NCI-H446 (cell line): ENCODE measurements around the gene TFDP1.
"Not testable (repeated sequence)": the region's sequence is repeated elsewhere in the genome, so short reads cannot be mapped to it uniquely, and the experiment has no call there.

Experiments
- DNase-seq, 2 experiments: peaks; one replicate each; lab custom pipeline; 2025; lab: John Stamatoyannopoulos, UW

Gene TFDP1

DNA sequence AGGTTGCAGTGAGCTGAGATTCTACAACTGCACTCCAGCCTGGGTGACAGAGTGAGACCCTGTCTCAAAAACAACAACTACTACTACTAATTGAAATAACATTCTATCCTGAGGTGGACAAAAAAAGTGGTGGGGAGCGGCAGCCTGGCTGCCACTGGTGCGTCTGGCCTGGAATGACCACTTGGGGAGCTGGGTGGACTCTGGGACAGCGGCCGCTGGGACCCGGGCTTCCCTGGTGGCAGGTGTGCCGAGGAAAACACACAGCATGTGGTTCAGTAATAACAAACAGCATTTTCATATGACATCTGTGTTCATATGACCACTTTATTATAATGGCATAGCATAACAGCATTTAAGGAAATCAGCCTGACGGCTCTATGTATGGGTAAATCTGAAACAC, 33.9 kb downstream of the TFDP1 start:
- no peak for DNase-seq

GRCh38 chr13:113620036-113620796, 35.7 kb downstream of the TFDP1 start:
- no peak for DNase-seq

DNA sequence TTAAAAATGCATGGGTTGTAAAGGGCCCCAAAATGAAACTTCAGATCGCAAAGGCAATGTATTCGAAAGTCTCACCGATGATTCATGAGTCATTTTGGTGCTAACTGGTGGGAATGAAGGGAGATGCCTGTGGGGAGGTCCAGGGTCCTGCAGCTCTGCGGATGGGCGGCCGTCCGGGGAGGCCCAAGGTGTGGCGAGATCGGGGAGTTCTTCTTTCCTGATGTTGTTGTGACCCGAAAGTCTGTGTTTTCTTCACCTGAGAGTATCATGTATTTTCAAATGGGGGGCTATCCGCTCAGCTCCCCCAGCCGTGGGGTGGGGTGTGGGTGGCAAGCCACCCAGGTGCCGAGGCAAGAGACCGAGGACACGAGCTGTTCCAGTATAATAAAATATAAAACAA, 36.5 kb downstream of the TFDP1 start:
- DNase-seq, result no peak

DNA sequence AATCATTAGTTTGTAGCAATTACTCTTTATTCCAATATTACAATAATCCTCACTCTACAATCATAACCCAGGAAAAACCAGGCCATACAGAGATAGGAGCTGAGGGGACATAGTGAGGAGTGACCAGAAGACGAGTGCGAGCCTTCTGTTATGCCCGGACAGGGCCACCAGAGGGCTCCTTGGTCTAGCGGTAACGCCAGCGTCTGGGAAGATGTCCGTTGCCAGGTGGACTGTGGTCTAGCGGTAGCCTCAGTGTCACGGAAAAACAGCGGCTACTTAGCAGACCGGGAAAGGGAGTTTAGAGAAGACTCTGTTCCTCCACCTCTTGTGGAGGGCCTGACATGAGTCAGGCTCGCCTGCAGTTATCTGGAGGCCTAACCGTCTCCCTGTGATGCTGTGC, 36.9 kb downstream of the TFDP1 start:
- not testable (repeated sequence) for DNase-seq

DNA sequence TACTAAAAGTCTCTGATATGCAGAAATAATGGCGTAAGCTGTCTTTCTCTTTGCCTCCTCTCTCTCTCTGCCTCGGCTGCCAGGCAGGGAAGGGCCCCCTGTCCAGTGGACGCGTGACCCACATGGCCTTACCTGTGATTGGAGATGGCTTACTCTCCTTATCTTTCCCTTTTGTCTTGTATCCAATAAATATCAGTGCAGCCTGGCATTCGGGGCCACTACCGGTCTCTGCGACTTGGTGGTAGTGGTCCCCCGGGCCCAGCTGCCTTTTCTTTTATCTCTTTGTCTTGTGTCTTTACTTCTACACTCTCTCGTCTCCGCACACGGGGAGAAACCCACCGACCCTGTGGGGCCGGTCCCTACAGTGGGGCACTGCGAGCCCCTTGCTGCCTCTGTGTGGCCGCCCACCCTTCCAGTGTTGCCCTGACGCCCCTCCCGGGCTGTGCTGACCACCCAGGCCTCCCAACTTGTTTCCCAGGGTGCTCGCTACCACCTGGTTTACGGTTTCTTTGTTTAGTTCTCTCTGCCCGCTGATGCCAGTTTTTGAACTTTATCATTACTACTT, 37.5 kb downstream of the TFDP1 start:
- DNase-seq, result not testable (repeated sequence)

GRCh38 chr13:113622791-113623490, 38.4 kb downstream of the TFDP1 start:
- no peak for DNase-seq

DNA sequence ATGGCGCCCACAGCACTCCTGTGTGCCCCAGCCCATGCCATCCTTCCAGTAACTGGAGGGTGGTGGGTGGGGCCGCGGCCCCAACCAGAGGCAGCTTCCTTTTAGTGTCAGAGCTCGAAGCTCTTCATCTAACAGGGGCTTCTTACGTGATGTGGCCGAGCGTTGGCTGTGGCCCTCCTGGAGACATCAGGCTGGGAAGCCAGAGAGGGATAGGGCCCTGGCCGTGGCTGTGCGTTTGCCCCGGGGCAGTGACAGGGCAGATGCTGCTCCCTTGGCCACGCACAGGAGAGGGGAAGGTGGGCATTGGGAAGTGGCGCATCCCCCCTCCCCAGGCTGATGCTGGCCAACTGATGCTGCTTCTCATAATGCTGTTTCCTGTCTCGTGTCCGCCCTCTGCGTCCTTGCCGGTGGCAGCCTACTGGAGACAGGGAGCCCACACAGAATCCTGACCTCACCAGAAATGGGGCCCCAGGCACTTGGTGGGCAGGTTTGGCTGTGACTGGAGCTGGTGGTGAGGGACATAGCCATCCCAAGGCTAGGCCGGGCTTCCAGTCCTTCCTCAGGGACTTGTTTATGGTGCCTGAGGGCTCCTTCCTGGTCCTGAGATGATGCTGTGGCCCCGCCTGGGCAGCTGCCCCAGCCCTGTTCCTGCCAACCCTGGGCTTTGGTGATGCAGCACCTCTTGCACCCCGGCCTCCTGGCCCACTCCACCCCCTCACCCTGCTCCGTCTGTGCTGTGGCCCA, 39.1 kb downstream of the TFDP1 start:
- DNase-seq, result no peak

- no peak for DNase-seq
Observed at GRCh38 chr13:113624235-113624587, 39.7 kb downstream of the TFDP1 start.

DNA sequence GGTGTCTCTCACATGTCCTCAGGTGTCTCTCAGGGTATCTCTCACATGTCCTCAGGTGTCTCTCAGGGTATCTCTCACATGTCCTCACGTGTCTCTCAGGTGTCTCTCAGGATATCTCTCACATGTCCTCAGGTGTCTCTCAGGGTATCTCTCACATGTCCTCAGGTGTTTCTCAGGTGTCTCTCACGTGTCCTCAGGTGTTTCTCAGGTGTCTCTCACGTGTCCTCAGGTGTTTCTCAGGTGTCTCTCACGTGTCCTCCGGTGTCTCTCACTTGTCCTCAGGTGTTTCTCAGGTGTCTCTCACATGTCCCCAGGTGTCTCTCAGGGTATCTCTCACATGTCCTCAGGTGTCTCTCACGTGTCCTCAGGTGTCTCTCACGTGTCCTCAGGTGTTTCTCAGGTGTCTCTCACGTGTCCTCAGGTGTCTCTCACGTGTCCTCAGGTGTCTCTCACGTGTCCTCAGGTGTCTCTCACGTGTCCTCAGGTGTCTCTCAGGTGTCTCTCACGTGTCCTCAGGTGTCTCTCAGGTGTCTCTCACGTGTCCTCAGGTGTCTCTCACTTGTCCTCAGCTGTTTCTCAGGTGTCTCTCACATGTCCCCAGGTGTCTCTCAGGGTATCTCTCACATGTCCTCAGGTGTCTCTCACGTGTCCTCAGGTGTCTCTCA, 40.2 kb downstream of the TFDP1 start:
- not testable (repeated sequence) for DNase-seq

DNA sequence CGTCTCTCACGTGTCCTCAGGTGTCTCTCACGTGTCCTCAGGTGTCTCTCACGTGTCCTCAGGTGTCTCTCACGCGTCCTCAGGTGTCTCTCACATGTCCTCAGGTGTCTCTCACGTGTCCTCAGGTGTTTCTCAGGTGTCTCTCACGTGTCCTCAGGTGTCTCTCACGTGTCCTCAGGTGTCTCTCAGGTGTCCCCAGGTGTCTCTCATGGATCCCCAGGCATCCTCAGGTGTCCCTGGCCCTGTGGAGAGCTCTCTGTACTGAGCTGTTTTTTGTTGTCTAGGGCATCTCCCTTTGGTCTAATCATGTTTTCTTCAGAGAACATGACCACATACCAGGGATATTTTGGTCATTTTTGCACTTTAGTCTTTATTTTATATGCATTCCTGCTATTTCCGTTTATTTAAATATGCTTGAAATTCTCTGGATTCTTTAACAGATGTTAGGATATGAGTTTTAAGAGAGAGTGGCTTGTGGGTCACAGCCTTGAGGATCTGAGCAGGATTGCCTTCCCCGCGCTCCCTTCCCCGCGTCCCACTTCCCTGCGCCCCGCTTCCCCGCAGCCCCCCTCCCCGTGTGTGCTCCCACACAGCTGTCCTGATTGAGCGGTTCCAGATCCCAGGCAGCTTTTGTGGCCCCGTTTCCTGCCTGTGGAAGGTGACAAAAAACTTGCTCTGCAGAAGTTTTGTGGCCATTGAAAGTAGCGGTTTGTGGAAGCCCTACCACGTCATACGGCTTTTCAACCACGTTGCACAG, 41.6 kb downstream of the TFDP1 start:
- no peak for DNase-seq

GRCh38 chr13:113627136-113627535, 42.6 kb downstream of the TFDP1 start:
- DNase-seq, result no peak

DNA sequence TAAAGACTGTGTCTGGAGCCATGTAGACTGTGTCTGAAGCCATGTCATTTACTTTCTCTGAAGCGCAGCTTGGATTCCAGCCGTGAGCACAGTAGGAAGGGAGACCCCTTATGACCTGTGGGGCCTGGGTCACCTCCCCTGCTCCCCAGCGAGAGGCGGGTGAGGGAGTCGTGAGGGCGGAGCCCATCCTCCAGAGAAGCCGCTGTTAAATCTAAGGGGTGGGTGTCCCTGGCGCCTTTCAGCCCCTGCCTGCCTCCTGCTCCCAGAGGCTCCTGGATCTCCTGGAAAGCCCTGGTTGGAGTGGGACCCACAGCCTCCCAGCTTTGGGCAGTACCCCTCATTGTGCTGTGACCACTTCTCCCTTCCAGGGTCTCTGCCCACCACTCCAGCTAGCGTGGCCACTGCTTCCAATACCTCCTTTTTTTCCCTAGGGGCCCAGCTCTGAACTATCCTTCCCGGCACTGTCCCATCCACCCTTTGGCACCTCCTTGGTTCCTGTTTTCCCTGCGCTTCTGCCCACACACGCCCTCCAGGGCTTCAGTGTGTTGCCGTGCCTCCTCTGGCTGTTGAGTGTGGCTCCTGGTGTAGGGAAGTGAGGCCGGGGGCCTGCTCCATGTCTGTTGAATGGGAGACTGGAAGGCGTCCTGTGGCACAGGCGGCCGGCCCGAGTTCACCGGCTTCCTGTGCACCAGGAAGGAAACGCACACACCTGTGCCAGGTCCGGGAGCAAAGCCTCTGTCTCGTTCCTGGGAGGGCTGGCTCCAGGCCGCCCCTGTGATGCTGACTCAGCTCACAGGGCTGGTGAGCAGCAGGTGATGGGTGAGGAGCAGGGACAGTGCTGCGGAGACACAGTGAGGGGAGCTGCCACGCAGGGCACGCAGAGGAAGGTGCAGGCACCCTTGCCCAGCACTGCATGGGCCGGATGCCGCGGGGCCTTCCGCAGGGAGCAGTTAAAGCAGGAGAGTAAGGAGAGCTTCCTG, 44.0 kb downstream of the TFDP1 start:
- DNase-seq, result no peak

- DNase-seq, result no peak
Observed at GRCh38 chr13:113629866-113630265, 45.3 kb downstream of the TFDP1 start.

DNA sequence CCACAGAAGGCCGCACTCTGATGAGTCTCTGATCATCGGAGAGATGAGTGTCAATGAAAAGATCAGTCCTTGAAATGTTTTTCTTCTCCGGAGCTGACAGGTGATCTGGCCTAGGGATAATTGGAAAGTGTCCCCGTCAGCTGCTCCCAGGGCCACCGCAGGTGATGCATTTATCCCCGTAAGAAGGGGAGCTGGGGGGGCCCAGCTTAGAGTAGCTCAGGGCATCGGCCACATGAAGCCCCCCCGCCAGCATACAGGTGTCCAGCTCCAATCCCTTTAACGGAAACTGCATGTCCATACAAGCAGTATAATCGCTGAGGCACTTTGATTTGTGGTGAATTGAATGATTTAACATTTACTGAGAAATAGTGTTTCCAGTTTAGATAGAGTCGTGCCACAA, 45.7 kb downstream of the TFDP1 start:
- DNase-seq, result no peak

DNA sequence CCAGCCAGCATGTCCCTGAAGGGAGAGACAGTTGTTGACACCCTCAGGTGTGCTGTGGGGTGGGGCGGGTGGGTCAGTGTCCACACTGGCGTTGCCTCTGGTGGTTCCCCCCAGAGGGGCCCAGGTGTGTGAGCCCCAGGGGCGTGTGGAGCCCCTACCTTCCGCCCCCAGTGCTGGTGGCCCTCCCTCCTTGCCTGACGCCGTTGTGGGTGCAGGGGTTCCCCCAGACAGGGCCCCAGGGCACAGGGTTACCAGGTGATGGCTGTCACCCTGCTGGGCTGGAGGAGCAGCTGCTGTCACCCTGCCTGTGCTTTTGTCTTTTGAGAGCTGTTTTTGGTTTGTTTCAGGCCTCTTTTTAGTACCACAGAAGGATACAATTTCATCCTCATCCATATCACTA, 46.3 kb downstream of the TFDP1 start:
- DNase-seq, result no peak

- DNase-seq, result no peak
Observed at GRCh38 chr13:113631341-113632095, 47.0 kb downstream of the TFDP1 start.

- no peak for DNase-seq
Observed at GRCh38 chr13:113632706-113633484, 48.3 kb downstream of the TFDP1 start.

DNA sequence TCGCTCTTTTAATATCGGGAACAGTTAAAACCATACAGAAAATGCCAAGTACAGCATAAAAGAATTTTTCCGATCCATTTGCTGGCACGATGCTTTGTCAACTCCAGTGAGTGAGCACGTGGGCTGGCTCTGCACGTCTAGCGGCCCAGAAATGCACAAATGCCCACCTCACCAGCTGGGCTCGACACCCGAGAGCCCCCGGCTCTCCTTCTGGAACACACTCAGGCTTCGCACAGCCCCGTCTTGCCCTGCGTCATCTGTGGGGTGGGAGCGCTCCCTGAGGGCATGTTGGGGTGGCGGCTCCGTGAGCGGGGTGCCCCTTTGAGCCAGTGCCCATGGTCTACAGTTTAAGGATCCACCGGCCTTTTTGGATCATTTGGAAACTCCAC, 48.9 kb downstream of the TFDP1 start:
- DNase-seq, result no peak
